SK-N-SH (cell line): ENCODE data around the gene CIDEA. TPM values are rescaled to one million over a fixed set of nuclear protein-coding genes. Genes with fewer than 3 reads are reported as not detected.

Experiments
- CTCF ChIA-PET: fragments of 300-600, 350-600 bp; formaldehyde crosslinking; extraction: SDS; loops from one replicate; lab custom pipeline; 2021; lab: Yijun Ruan, JAX
- POLR2A ChIA-PET: fragments of 350-600 bp; sonication (Branson Sonifier 250); formaldehyde crosslinking; extraction: SDS; loops from one replicate; lab custom pipeline; 2020; ENCODE audit warnings: antibody characterized with exemption, inconsistent platforms; lab: Yijun Ruan, JAX
- DNase-seq: peaks from one replicate; pipeline ENCODE4 v3.0.0; 2012
- H2AFZ ChIP-seq: fragments of 200-600 bp; sonication (generic); 2 replicates; pipeline ENCODE4 v1.8.1; 2016; ENCODE audit warnings: antibody characterized with exemption, mild to moderate bottlenecking, low read depth
- H3F3A ChIP-seq: fragments of 200-600 bp; sonication (generic); replicated peaks from 2 replicates; pipeline ENCODE3; 2016; ENCODE audit warnings: antibody characterized with exemption, mild to moderate bottlenecking; ENCODE audit not compliant: insufficient read depth
- H3K27ac ChIP-seq, 2 experiments: fragments of 200-500 bp in 1 of 2; fragments of 200-600 bp in 1 of 2; sonication (Bioruptor generic) in 1 of 2; sonication (generic), shearing (Covaris generic) in 1 of 2; 2 replicates each; pipeline versions ENCODE4 v1.5.1 to v1.6.1; 2014 to 2016; ENCODE audit warnings: low read depth in 2 of 2, inconsistent platforms in 1 of 2, low read length in 1 of 2, mild to moderate bottlenecking in 1 of 2, mixed read lengths in 1 of 2
- H3K27me3 ChIP-seq: fragments of 200-600 bp; sonication (generic), shearing (Covaris generic); 2 replicates; pipeline ENCODE4 v1.6.1; 2016; ENCODE audit warnings: mixed run types; ENCODE audit not compliant: insufficient read depth
- H3K36me3 ChIP-seq, 2 experiments: fragments of 200-500 bp in 1 of 2; fragments of 200-600 bp in 1 of 2; sonication (Bioruptor generic) in 1 of 2; sonication (generic) in 1 of 2; replicated peaks in 1 of 2; 2 replicates each; pipeline versions ENCODE3 to v1.5.1; 2014 to 2016; ENCODE audit warnings: low read length in 1 of 2, mild to moderate bottlenecking in 1 of 2; ENCODE audit not compliant: insufficient read depth in 2 of 2, control insufficient read depth in 1 of 2
- H3K4me1 ChIP-seq, 2 experiments: fragments of 200-500 bp in 1 of 2; fragments of 200-600 bp in 1 of 2; sonication (Bioruptor generic) in 1 of 2; sonication (generic), shearing (Covaris generic) in 1 of 2; 2 replicates each; pipeline versions ENCODE4 v1.5.1 to v1.6.1; 2014 to 2016; ENCODE audit warnings: low read depth in 1 of 2, low read length in 1 of 2, mixed run types in 1 of 2; ENCODE audit not compliant: insufficient read depth in 2 of 2, control insufficient read depth in 1 of 2
- H3K4me2 ChIP-seq: fragments of 200-600 bp; sonication (generic), shearing (Covaris generic); 2 replicates; pipeline ENCODE4 v1.6.1; 2017; ENCODE audit warnings: mixed run types
- H3K4me3 ChIP-seq, 2 experiments: fragments of 200-500 bp in 1 of 2; fragments of 200-600 bp in 1 of 2; sonication (Bioruptor generic) in 1 of 2; sonication (generic), shearing (Covaris generic) in 1 of 2; 2 replicates each; pipeline versions ENCODE4 v1.5.1 to v1.8.1; 2014 to 2016; ENCODE audit warnings: low read depth in 2 of 2, inconsistent platforms in 1 of 2, low read length in 1 of 2, mild to moderate bottlenecking in 1 of 2, mixed read lengths in 1 of 2, moderate library complexity in 1 of 2
- H3K79me2 ChIP-seq: fragments of 200-600 bp; sonication (generic); 2 replicates; pipeline ENCODE4 v1.8.1; 2017; ENCODE audit warnings: mild to moderate bottlenecking; ENCODE audit not compliant: insufficient read depth
- H3K9ac ChIP-seq: fragments of 200-600 bp; sonication (generic); 2 replicates; pipeline ENCODE4 v1.6.1; 2017; ENCODE audit warnings: mixed run types
- H3K9me2 ChIP-seq: fragments of 200-600 bp; sonication (generic); 2 replicates; pipeline ENCODE4 v1.6.1; 2017; ENCODE audit warnings: mixed run types
- H3K9me3 ChIP-seq: fragments of 200-600 bp; sonication (generic); 2 replicates; pipeline ENCODE4 v1.6.1; 2017; ENCODE audit warnings: mixed run types, mild to moderate bottlenecking, moderate library complexity
- H4K20me1 ChIP-seq: fragments of 200-600 bp; sonication (generic); 2 replicates; pipeline ENCODE4 v1.6.1; 2017; ENCODE audit warnings: mild to moderate bottlenecking, mixed run types; ENCODE audit not compliant: insufficient read depth
- CHD2 ChIP-seq: fragments of 150-350 bp; IDR thresholded peaks from 2 replicates; pipeline ENCODE4 v1.6.1; 2018; ENCODE audit warnings: low read length; ENCODE audit not compliant: partially characterized antibody
- EP300 ChIP-seq, 2 experiments: IDR thresholded peaks; 2 replicates each; pipeline versions ENCODE4 v1.4.0 to v1.6.1; 2012; ENCODE audit warnings: borderline replicate concordance in 1 of 2, low read depth in 1 of 2, low read length in 1 of 2
- FOSL2 ChIP-seq: IDR thresholded peaks from 2 replicates; pipeline ENCODE4 v1.4.0; 2012; ENCODE audit warnings: low read depth, mild to moderate bottlenecking, moderate library complexity, borderline replicate concordance
- GABPA ChIP-seq: IDR thresholded peaks from 2 replicates; pipeline ENCODE4 v1.4.0; 2012; ENCODE audit warnings: low read depth, mild to moderate bottlenecking
- MEF2A ChIP-seq: IDR thresholded peaks from 2 replicates; pipeline ENCODE4 v1.4.0; 2012; ENCODE audit warnings: low read depth, borderline replicate concordance
- MXI1 ChIP-seq: IDR thresholded peaks from 2 replicates; pipeline ENCODE4 v1.6.1; 2012; ENCODE audit warnings: mild to moderate bottlenecking, low read depth, low read length, improper control_type of control experiment
- NFIC ChIP-seq: IDR thresholded peaks from 2 replicates; pipeline ENCODE4 v1.4.0; 2012; ENCODE audit warnings: borderline replicate concordance
- NRF1 ChIP-seq: IDR thresholded peaks from 2 replicates; pipeline ENCODE4 v1.6.1; 2012; ENCODE audit warnings: low read depth, mild to moderate bottlenecking, low read length
- POLR2AphosphoS5 ChIP-seq: IDR thresholded peaks from 2 replicates; pipeline ENCODE4 v1.6.1; 2012; ENCODE audit warnings: low read depth, low read length
- RFX5 ChIP-seq: IDR thresholded peaks from 2 replicates; pipeline ENCODE4 v1.6.1; 2012; ENCODE audit warnings: mild to moderate bottlenecking, improper control_type of control experiment, low read length
- SIN3A ChIP-seq: IDR thresholded peaks from 2 replicates; pipeline ENCODE4 v1.6.1; 2012; ENCODE audit warnings: low read depth, mild to moderate bottlenecking, low read length, moderate library complexity, borderline replicate concordance
- TAF1 ChIP-seq: IDR thresholded peaks from 2 replicates; pipeline ENCODE4 v1.6.1; 2012; ENCODE audit warnings: low read depth, mild to moderate bottlenecking, low read length, moderate library complexity, borderline replicate concordance
- TCF12 ChIP-seq: IDR thresholded peaks from 2 replicates; pipeline ENCODE4 v1.4.0; 2012
- TEAD4 ChIP-seq: IDR thresholded peaks from 2 replicates; pipeline ENCODE4 v1.4.0; 2012; ENCODE audit warnings: mild to moderate bottlenecking, borderline replicate concordance; ENCODE audit not compliant: insufficient read depth
- WGBS: methylation state at CpG from one replicate; pipeline ENCODE4 v1.1.6; 2017; ENCODE audit warnings: low lambda C conversion rate; 5-methylcytosine and 5-hydroxymethylcytosine counted together
- polyA plus RNA-seq, 3 experiments: library from polyadenylated mRNA; depleted of rRNA; stranded (reverse); fragments of >200 nt; gene quantifications; 2 replicates each; pipeline ENCODE4 v1.2.3, GENCODE V29; 2012
- TF ChIP-seq, protein P1 (sequence below): fragments of 150-350 bp; IDR thresholded peaks from 2 replicates; pipeline ENCODE4 v1.6.1; 2016; ENCODE audit warnings: mild to moderate bottlenecking, low read depth, low read length
- TF ChIP-seq, protein P2 (sequence below): fragments of 150-350 bp; IDR thresholded peaks from 2 replicates; pipeline ENCODE4 v1.6.1; 2017; ENCODE audit warnings: antibody characterized with exemption, low read length, low read depth, borderline replicate concordance
- TF ChIP-seq, protein P3 (sequence below): IDR thresholded peaks from 2 replicates; pipeline ENCODE4 v1.6.1; 2012; ENCODE audit warnings: mild to moderate bottlenecking, low read depth, low read length, moderate library complexity
- TF ChIP-seq, protein P4 (sequence below): IDR thresholded peaks from 2 replicates; pipeline ENCODE4 v1.4.0; 2012; ENCODE audit warnings: low read depth, borderline replicate concordance

Gene CIDEA
- polyA plus RNA-seq, 1 of the 3 experiments (the other 2 are of a cell fraction) = not detected

DNA sequence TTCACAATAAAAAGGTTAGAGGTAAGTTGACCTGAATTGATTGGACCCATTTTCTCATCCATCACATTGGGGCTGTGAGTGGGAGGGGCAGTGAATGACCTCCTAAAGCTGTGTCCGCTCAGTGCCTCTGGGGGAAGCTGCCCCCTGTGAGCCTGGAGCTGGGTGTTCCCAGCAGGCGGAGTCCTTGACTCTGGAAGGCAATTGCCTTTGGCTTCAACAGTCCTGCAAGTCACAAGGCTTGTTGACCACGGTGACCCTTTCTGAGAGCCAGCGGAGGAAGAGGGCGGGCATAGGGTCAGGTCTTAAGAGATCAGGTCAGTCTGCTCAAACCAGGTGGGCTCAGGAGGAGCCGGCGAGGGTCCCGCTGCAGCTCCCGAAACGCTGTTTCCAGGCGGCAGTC, 1.1 kb upstream of the CIDEA start:
- Histone ChIP-seq H3K79me2 (no peaks in the 10 kb centered on the region), H3F3A (no peaks in the 10 kb centered on the region), H3K27ac (no peak overlapping the region), H3K4me3 (no peak overlapping the region), H3K36me3 (no peaks in the 10 kb centered on the region), H4K20me1 (no peaks in the 10 kb centered on the region), H3K27me3 (peaks cover 86% of the 10 kb centered on the region), H2AFZ (no peak overlapping the region), H3K9me2 (no peaks in the 10 kb centered on the region), H3K4me2 (no peak overlapping the region), H3K4me1 (no peaks in the 10 kb centered on the region; a peak in 1 of 4 replicates), H3K9me3 (no peaks in the 10 kb centered on the region), H3K9ac (no peak overlapping the region)
- no peak for DNase-seq
- TF ChIP-seq NFIC (no peak), GABPA (no peak), TAF1 (no peak), TEAD4 (no peak), SIN3A (no peak), CHD2 (no peak), POLR2AphosphoS5 (no peak)
- TF ChIP-seq, protein P1, sequence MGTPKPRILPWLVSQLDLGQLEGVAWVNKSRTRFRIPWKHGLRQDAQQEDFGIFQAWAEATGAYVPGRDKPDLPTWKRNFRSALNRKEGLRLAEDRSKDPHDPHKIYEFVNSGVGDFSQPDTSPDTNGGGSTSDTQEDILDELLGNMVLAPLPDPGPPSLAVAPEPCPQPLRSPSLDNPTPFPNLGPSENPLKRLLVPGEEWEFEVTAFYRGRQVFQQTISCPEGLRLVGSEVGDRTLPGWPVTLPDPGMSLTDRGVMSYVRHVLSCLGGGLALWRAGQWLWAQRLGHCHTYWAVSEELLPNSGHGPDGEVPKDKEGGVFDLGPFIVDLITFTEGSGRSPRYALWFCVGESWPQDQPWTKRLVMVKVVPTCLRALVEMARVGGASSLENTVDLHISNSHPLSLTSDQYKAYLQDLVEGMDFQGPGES = no peak
- TF ChIP-seq, protein P2, sequence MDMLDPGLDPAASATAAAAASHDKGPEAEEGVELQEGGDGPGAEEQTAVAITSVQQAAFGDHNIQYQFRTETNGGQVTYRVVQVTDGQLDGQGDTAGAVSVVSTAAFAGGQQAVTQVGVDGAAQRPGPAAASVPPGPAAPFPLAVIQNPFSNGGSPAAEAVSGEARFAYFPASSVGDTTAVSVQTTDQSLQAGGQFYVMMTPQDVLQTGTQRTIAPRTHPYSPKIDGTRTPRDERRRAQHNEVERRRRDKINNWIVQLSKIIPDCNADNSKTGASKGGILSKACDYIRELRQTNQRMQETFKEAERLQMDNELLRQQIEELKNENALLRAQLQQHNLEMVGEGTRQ = no peak
- TF ChIP-seq, protein P3, sequence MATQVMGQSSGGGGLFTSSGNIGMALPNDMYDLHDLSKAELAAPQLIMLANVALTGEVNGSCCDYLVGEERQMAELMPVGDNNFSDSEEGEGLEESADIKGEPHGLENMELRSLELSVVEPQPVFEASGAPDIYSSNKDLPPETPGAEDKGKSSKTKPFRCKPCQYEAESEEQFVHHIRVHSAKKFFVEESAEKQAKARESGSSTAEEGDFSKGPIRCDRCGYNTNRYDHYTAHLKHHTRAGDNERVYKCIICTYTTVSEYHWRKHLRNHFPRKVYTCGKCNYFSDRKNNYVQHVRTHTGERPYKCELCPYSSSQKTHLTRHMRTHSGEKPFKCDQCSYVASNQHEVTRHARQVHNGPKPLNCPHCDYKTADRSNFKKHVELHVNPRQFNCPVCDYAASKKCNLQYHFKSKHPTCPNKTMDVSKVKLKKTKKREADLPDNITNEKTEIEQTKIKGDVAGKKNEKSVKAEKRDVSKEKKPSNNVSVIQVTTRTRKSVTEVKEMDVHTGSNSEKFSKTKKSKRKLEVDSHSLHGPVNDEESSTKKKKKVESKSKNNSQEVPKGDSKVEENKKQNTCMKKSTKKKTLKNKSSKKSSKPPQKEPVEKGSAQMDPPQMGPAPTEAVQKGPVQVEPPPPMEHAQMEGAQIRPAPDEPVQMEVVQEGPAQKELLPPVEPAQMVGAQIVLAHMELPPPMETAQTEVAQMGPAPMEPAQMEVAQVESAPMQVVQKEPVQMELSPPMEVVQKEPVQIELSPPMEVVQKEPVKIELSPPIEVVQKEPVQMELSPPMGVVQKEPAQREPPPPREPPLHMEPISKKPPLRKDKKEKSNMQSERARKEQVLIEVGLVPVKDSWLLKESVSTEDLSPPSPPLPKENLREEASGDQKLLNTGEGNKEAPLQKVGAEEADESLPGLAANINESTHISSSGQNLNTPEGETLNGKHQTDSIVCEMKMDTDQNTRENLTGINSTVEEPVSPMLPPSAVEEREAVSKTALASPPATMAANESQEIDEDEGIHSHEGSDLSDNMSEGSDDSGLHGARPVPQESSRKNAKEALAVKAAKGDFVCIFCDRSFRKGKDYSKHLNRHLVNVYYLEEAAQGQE = no peak
- CTCF ChIA-PET = interaction anchor here (0.6 to 4.4 kb wide), 3 partner anchors 14 to 19 kb away, joined by 3 to 13 read pairs (median 3); no protein-coding TSS in a partner anchor
- POLR2A ChIA-PET = no interaction called here
- 10% methylated on average over 11 of the region's 11 CpGs for WGBS

DNA sequence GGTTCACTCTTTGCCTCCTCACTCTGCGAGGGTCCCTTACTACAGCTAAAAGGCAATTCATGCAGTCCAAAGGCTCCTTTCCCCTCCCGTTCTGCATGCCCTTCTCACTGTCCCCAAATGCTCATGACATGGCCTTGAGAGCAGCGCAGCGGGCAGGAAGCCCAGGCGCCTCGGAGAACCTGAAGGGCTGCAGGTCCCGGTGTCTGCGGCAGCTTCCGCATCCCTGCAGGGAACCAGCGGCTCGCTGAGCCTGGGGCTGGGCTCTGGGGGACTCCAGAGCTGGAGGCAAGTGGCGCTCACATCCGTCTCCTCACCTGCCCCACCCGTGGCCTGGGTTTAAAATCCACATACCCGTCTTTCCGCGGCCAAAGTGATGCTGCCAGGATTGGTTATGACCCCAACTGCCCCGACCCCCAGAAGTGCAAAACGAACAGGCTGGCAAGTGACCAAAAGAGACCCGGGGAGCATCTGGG, 462 bp upstream of the CIDEA start:
- no peak overlapping the region for H3K9ac ChIP-seq
- no peaks in the 10 kb centered on the region for H4K20me1 ChIP-seq
- ChIA-PET CTCF (interaction anchor here (0.6 to 4.4 kb wide), 2 partner anchors 17 to 18 kb away, joined by 3 to 13 read pairs; no protein-coding TSS in a partner anchor), POLR2A (no interaction called here)
- no peak for DNase-seq
- H3K79me2 ChIP-seq = no peaks in the 10 kb centered on the region
- no peak overlapping the region for H2AFZ ChIP-seq
- H3K4me3 ChIP-seq = no peak overlapping the region
- H3K9me2 ChIP-seq = no peaks in the 10 kb centered on the region
- no peaks in the 10 kb centered on the region for H3K9me3 ChIP-seq
- no peaks in the 10 kb centered on the region; a peak in 1 of 4 replicates for H3K4me1 ChIP-seq
- H3K36me3 ChIP-seq = no peaks in the 10 kb centered on the region
- no peaks in the 10 kb centered on the region for H3F3A ChIP-seq
- WGBS = 7% methylated on average over 10 of the region's 20 CpGs
- peaks cover 86% of the 10 kb centered on the region for H3K27me3 ChIP-seq
- H3K4me2 ChIP-seq = peak overlapping the region; percentile 44; the same call in 1 of the 2 replicates
- H3K27ac ChIP-seq = no peak overlapping the region
- TF ChIP-seq RFX5 = no peak
- no peak for TF ChIP-seq SIN3A
- TF ChIP-seq NRF1 = no peak
- TF ChIP-seq EP300 (IDR thresholded peaks at IDR 0.05; ENCODE audit: borderline replicate concordance in 1 of 2, low read depth in 1 of 2, low read length in 1 of 2) = no peak
- TF ChIP-seq TCF12 = no peak
- TF ChIP-seq MXI1 = no peak
- no peak for TF ChIP-seq NFIC
- TF ChIP-seq FOSL2 = no peak
- TF ChIP-seq MEF2A = no peak
- TF ChIP-seq, protein P4, sequence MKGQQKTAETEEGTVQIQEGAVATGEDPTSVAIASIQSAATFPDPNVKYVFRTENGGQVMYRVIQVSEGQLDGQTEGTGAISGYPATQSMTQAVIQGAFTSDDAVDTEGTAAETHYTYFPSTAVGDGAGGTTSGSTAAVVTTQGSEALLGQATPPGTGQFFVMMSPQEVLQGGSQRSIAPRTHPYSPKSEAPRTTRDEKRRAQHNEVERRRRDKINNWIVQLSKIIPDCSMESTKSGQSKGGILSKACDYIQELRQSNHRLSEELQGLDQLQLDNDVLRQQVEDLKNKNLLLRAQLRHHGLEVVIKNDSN = no peak
- TF ChIP-seq, protein P1 = no peak
- TF ChIP-seq, protein P2 = no peak
